Measurements from ENCODE around the gene POGZ. TPM values are rescaled to one million over a fixed set of nuclear protein-coding genes. Genes with fewer than 3 reads are reported as not detected.
A peak's percentile ranks its signal among the peaks of the same experiment; 100 is the strongest.

POGZ gene
- total RNA-seq, 1 experiment from 2014 or later = 77.9 TPM

- H3K9me2 ChIP-seq (replicated peaks; ENCODE audit: low read length) = no peaks in the 10 kb centered on the region
- no peaks in the 10 kb centered on the region for H3K9me3 ChIP-seq (ENCODE audit: low read length)
- ChIA-PET POLR2A (ENCODE audit: unreplicated experiment) (no interaction called here), CTCF (no interaction called here)
- H3K4me3 ChIP-seq (ENCODE audit: low read length) = no peak overlapping the region
- intact Hi-C loops (cut with micrococcal nuclease) = no loop called here
- no peak overlapping the region for H3K4me2 ChIP-seq (ENCODE audit: low read length)
- H3K4me1 ChIP-seq (ENCODE audit: insufficient read depth, low read length) = no peaks in the 10 kb centered on the region
- H2AFZ ChIP-seq (ENCODE audit: low read length) = 0 out of 2 replicates have a peak overlapping the region, but pooled peaks have one; percentile 20
- no peak overlapping the region for H3K27ac ChIP-seq (ENCODE audit: low read length)
- H3K79me2 ChIP-seq (ENCODE audit: low read length) = no peaks in the 10 kb centered on the region
- no peaks in the 10 kb centered on the region for H3K27me3 ChIP-seq (ENCODE audit: low read length)
- H3K9ac ChIP-seq (ENCODE audit: low read length) = no peak overlapping the region
- no peak for DNase-seq
- no peaks in the 10 kb centered on the region for H4K20me1 ChIP-seq (ENCODE audit: low read length)
- ATAC-seq = no peak
- no TSS peak for BruUV-seq (replicated peaks)
- no peaks in the 10 kb centered on the region for H3K36me3 ChIP-seq (ENCODE audit: low read depth, low read length)
- no peaks in the 10 kb centered on the region for H3F3A ChIP-seq (ENCODE audit: low read length, unreplicated experiment)
- no peak for TF ChIP-seq CTCF (conservative IDR thresholded peaks at IDR 0.05; ENCODE audit: low read depth, low read length)
Observed at GRCh38 chr1:151502035-151502700, 42.9 kb upstream of the POGZ start.

- Histone ChIP-seq H3K9me2 (replicated peaks; ENCODE audit: low read length) (no peaks in the 10 kb centered on the region), H3K79me2 (ENCODE audit: low read length) (no peaks in the 10 kb centered on the region), H3K27ac (ENCODE audit: low read length) (no peak overlapping the region), H3K36me3 (ENCODE audit: low read depth, low read length) (no peaks in the 10 kb centered on the region), H3K4me3 (ENCODE audit: low read length) (no peak overlapping the region), H2AFZ (ENCODE audit: low read length) (no peak overlapping the region), H3K9me3 (ENCODE audit: low read length) (no peaks in the 10 kb centered on the region), H4K20me1 (ENCODE audit: low read length) (no peaks in the 10 kb centered on the region), H3K9ac (ENCODE audit: low read length) (no peak overlapping the region), H3K27me3 (ENCODE audit: low read length) (no peaks in the 10 kb centered on the region), H3K4me2 (ENCODE audit: low read length) (no peak overlapping the region), H3K4me1 (ENCODE audit: insufficient read depth, low read length) (no peaks in the 10 kb centered on the region), H3F3A (ENCODE audit: low read length, unreplicated experiment) (no peaks in the 10 kb centered on the region)
- TF ChIP-seq EZH2 (IDR thresholded peaks at IDR 0.05; ENCODE audit: low read length, unreplicated experiment) = no peak
- TF ChIP-seq EZH2phosphoT487 (IDR thresholded peaks at IDR 0.05; ENCODE audit: borderline replicate concordance, low read length) = no peak
- TF ChIP-seq CTCF (conservative IDR thresholded peaks at IDR 0.05; ENCODE audit: low read depth, low read length) = peak; percentile 41
- BruUV-seq (replicated peaks) = no TSS peak
- CTCF ChIA-PET = no interaction called here
- POLR2A ChIA-PET (ENCODE audit: unreplicated experiment) = no interaction called here
- intact Hi-C loops (cut with micrococcal nuclease) = no loop called here
- ATAC-seq (no peak), DNase-seq (peak; percentile 35)
Observed at GRCh38 chr1:151501474-151501873, 42.2 kb upstream of the POGZ start.

- CTCF ChIA-PET = no interaction called here
- no peak overlapping the region for H3K9ac ChIP-seq (ENCODE audit: low read length)
- intact Hi-C loops (cut with micrococcal nuclease) = no loop called here
- H3F3A ChIP-seq (ENCODE audit: low read length, unreplicated experiment) = no peaks in the 10 kb centered on the region
- no peaks in the 10 kb centered on the region for H3K9me2 ChIP-seq (replicated peaks; ENCODE audit: low read length)
- POLR2A ChIA-PET (ENCODE audit: unreplicated experiment) = interaction anchor here (0.5 kb wide), 1 partner anchor 8 kb away, joined by 12 read pairs; no protein-coding TSS in a partner anchor
- no peak overlapping the region for H2AFZ ChIP-seq (ENCODE audit: low read length)
- peaks cover 9% of the 10 kb centered on the region for H3K4me1 ChIP-seq (ENCODE audit: insufficient read depth, low read length)
- TF ChIP-seq EZH2phosphoT487 (IDR thresholded peaks at IDR 0.05; ENCODE audit: borderline replicate concordance, low read length) = no peak
- TF ChIP-seq CTCF (conservative IDR thresholded peaks at IDR 0.05; ENCODE audit: low read depth, low read length) = no peak
- TF ChIP-seq EZH2 (IDR thresholded peaks at IDR 0.05; ENCODE audit: low read length, unreplicated experiment) = no peak
- no peak overlapping the region for H3K4me3 ChIP-seq (ENCODE audit: low read length)
- no peaks in the 10 kb centered on the region for H3K36me3 ChIP-seq (ENCODE audit: low read depth, low read length)
- H4K20me1 ChIP-seq (ENCODE audit: low read length) = no peaks in the 10 kb centered on the region
- ATAC-seq (no peak), DNase-seq (no peak)
- H3K4me2 ChIP-seq (ENCODE audit: low read length) = no peak overlapping the region
- BruUV-seq (replicated peaks) = no TSS peak
- no peaks in the 10 kb centered on the region for H3K79me2 ChIP-seq (ENCODE audit: low read length)
- H3K9me3 ChIP-seq (ENCODE audit: low read length) = no peaks in the 10 kb centered on the region
- no peak overlapping the region for H3K27ac ChIP-seq (ENCODE audit: low read length)
- no peaks in the 10 kb centered on the region for H3K27me3 ChIP-seq (ENCODE audit: low read length)
Observed at GRCh38 chr1:151499930-151500329, 40.6 kb upstream of the POGZ start.
